Measurements from ENCODE around the gene RORC. TPM values are rescaled to one million over a fixed set of nuclear protein-coding genes. Genes with fewer than 3 reads are reported as not detected.

RORC gene
- polyA plus RNA-seq, 1 of the 3 experiments (the other 2 are of a cell fraction) = not detected

GRCh38 chr1:151779852-151780251 lies 51.8 kb downstream of the RORC start:
- no peak for DNase-seq
- Histone ChIP-seq H3K9me3 (no peaks in the 10 kb centered on the region), H3K27me3 (ENCODE audit: insufficient read depth) (no peaks in the 10 kb centered on the region), H3K4me2 (no peak overlapping the region), H3K9me2 (no peaks in the 10 kb centered on the region), H3F3A (replicated peaks; ENCODE audit: insufficient read depth) (no peaks in the 10 kb centered on the region), H3K79me2 (ENCODE audit: insufficient read depth) (no peaks in the 10 kb centered on the region), H3K27ac (ENCODE audit: low read depth in 2 of 2, low read length in 1 of 2) (no peak overlapping the region), H3K4me3 (ENCODE audit: low read depth in 2 of 2, low read length in 1 of 2) (no peak overlapping the region), H3K36me3 (replicated peaks in 1 of 2; ENCODE audit: control insufficient read depth in 1 of 2, insufficient read depth in 2 of 2, low read length in 1 of 2) (peaks cover 3 to 22% of the 10 kb centered on the region in 2 experiments), H3K9ac (no peak overlapping the region), H3K4me1 (ENCODE audit: control insufficient read depth in 1 of 2, insufficient read depth in 2 of 2, low read depth in 1 of 2, low read length in 1 of 2) (no peaks in the 10 kb centered on the region), H4K20me1 (ENCODE audit: insufficient read depth) (no peaks in the 10 kb centered on the region), H2AFZ (ENCODE audit: low read depth) (no peak overlapping the region)
- ChIA-PET POLR2A (no interaction called here), CTCF (interaction anchor here (1.6 kb wide), 1 partner anchor 9 kb away, joined by 4 read pairs; no protein-coding TSS in a partner anchor)
- TF ChIP-seq RAD21 (IDR thresholded peaks at IDR 0.05; ENCODE audit: low read length) (no peak), RXRA (IDR thresholded peaks at IDR 0.05; ENCODE audit: borderline replicate concordance, low read depth) (no peak), EZH2phosphoT487 (IDR thresholded peaks at IDR 0.05; ENCODE audit: borderline replicate concordance, low read depth) (no peak)
- 81% methylated on average over 4 of the region's 4 CpGs for WGBS (ENCODE audit: low lambda C conversion rate)

DNA sequence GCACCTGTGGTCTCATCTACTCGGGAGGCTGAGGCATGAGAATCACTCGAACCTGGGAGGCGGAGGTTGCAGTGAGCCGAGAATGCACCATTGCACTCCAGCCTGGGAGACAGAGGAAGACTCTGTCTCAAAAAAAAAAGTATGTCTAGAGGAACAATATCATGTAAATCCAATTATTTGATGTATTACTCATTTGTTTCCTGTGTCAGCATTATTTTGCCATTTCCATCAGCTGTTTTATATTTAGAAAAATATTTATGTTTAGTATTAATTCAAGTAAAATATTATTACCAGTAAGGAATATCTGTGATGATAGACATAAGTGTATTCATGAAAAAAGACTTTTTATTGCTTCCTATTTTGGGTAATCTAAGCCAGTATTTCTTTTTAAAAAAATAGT lies 54.3 kb downstream of the RORC start:
- H3K9me3 ChIP-seq = no peaks in the 10 kb centered on the region
- no peaks in the 10 kb centered on the region for H3K9me2 ChIP-seq
- no peak for TF ChIP-seq POLR2AphosphoS5 (IDR thresholded peaks at IDR 0.05; ENCODE audit: low read depth, low read length)
- POLR2A ChIA-PET = no interaction called here
- no peak overlapping the region for H3K27ac ChIP-seq (ENCODE audit: low read depth in 2 of 2, low read length in 1 of 2)
- no peaks in the 10 kb centered on the region for H3K27me3 ChIP-seq (ENCODE audit: insufficient read depth)
- CTCF ChIA-PET = interaction anchor here (1.0 kb wide), 1 partner anchor 14 kb away, joined by 3 read pairs; the partner anchor contains the start of gene MRPL9
- H3K36me3 ChIP-seq (replicated peaks in 1 of 2; ENCODE audit: control insufficient read depth in 1 of 2, insufficient read depth in 2 of 2, low read length in 1 of 2) = peaks cover 3 to 27% of the 10 kb centered on the region in 2 experiments
- H2AFZ ChIP-seq (ENCODE audit: low read depth) = no peak overlapping the region
- WGBS (ENCODE audit: low lambda C conversion rate) = 76% methylated on average over 4 of the region's 4 CpGs
- H3K4me2 ChIP-seq = no peak overlapping the region
- H3K9ac ChIP-seq = no peak overlapping the region
- DNase-seq = no peak
- H3F3A ChIP-seq (replicated peaks; ENCODE audit: insufficient read depth) = no peaks in the 10 kb centered on the region
- H3K4me1 ChIP-seq (ENCODE audit: control insufficient read depth in 1 of 2, insufficient read depth in 2 of 2, low read depth in 1 of 2, low read length in 1 of 2) = no peaks in the 10 kb centered on the region
- H3K79me2 ChIP-seq (ENCODE audit: insufficient read depth) = no peaks in the 10 kb centered on the region
- H4K20me1 ChIP-seq (ENCODE audit: insufficient read depth) = no peaks in the 10 kb centered on the region
- no peak overlapping the region for H3K4me3 ChIP-seq (ENCODE audit: low read depth in 2 of 2, low read length in 1 of 2)

DNA sequence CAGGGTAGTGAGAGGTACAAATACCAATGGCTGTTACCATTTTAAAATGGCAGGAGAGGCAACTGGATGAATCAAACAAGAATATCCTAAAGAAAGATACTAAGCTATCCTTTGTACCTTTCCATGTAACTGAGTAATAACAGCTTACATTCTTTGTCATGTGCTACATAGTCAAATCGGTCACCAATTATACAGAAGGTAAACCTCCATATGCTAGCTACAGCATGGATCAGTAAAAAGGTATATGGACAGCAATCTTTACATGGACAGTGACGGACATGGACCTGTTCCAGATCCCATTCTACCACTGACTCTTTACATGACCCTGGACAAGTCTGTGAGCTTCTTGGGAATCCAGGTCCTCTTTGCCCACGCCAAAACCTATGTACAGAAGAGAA lies 54.9 kb downstream of the RORC start:
- no peak overlapping the region for H3K9ac ChIP-seq
- H4K20me1 ChIP-seq (ENCODE audit: insufficient read depth) = no peaks in the 10 kb centered on the region
- H2AFZ ChIP-seq (ENCODE audit: low read depth) = no peak overlapping the region
- ChIA-PET CTCF (interaction anchor here (0.9 to 1.0 kb wide), 2 partner anchors 13 to 60 kb away, joined by 3 read pairs; partner anchors contain the start of gene MRPL9), POLR2A (no interaction called here)
- H3K36me3 ChIP-seq (replicated peaks in 1 of 2; ENCODE audit: control insufficient read depth in 1 of 2, insufficient read depth in 2 of 2, low read length in 1 of 2) = peaks cover 3 to 27% of the 10 kb centered on the region in 2 experiments
- H3K9me2 ChIP-seq = no peaks in the 10 kb centered on the region
- DNase-seq = no peak
- TF ChIP-seq EZH2phosphoT487 (IDR thresholded peaks at IDR 0.05; ENCODE audit: borderline replicate concordance, low read depth) (no peak), CTCF (IDR thresholded peaks at IDR 0.05) (no peak), RCOR1 (IDR thresholded peaks at IDR 0.05; ENCODE audit: low read length) (no peak), MAX (IDR thresholded peaks at IDR 0.05; ENCODE audit: low read depth) (no peak), PBX3 (IDR thresholded peaks at IDR 0.05) (no peak), JUND (IDR thresholded peaks at IDR 0.05) (no peak), GABPA (IDR thresholded peaks at IDR 0.05; ENCODE audit: low read depth) (no peak), TAF1 (IDR thresholded peaks at IDR 0.05; ENCODE audit: borderline replicate concordance, low read depth, low read length) (no peak), YY1 (IDR thresholded peaks at IDR 0.05; ENCODE audit: low read depth) (no peak), SMC3 (IDR thresholded peaks at IDR 0.05; ENCODE audit: low read depth, low read length) (no peak), FOXM1 (IDR thresholded peaks at IDR 0.05; ENCODE audit: low read depth) (no peak), CHD2 (IDR thresholded peaks at IDR 0.05; ENCODE audit: low read length, partially characterized antibody) (no peak), ZBTB33 (IDR thresholded peaks at IDR 0.05; ENCODE audit: borderline replicate concordance, low read depth) (no peak), RAD21 (IDR thresholded peaks at IDR 0.05; ENCODE audit: low read length) (no peak)
- TF ChIP-seq, protein P1, sequence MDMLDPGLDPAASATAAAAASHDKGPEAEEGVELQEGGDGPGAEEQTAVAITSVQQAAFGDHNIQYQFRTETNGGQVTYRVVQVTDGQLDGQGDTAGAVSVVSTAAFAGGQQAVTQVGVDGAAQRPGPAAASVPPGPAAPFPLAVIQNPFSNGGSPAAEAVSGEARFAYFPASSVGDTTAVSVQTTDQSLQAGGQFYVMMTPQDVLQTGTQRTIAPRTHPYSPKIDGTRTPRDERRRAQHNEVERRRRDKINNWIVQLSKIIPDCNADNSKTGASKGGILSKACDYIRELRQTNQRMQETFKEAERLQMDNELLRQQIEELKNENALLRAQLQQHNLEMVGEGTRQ (IDR thresholded peaks at IDR 0.05; ENCODE audit: borderline replicate concordance, low read depth, low read length) = no peak
- no peaks in the 10 kb centered on the region for H3K4me1 ChIP-seq (ENCODE audit: control insufficient read depth in 1 of 2, insufficient read depth in 2 of 2, low read depth in 1 of 2, low read length in 1 of 2)
- H3K9me3 ChIP-seq = no peaks in the 10 kb centered on the region
- no peaks in the 10 kb centered on the region for H3K27me3 ChIP-seq (ENCODE audit: insufficient read depth)
- H3K4me2 ChIP-seq = no peak overlapping the region
- H3K4me3 ChIP-seq (ENCODE audit: low read depth in 2 of 2, low read length in 1 of 2) = no peak overlapping the region
- no peak overlapping the region for H3K27ac ChIP-seq (ENCODE audit: low read depth in 2 of 2, low read length in 1 of 2)
- H3K79me2 ChIP-seq (ENCODE audit: insufficient read depth) = no peaks in the 10 kb centered on the region
- H3F3A ChIP-seq (replicated peaks; ENCODE audit: insufficient read depth) = no peaks in the 10 kb centered on the region
- WGBS (ENCODE audit: low lambda C conversion rate) = 69% methylated on average over 3 of the region's 3 CpGs

All from SK-N-SH (cell line).